H1 (cell line): ENCODE data around the gene SLC1A4. TPM values are rescaled to one million over a fixed set of nuclear protein-coding genes. Genes with fewer than 3 reads are reported as not detected.

Experiments used
- CTCF ChIA-PET: fragments of 300-600 bp; sonication (Branson Sonifier 250); formaldehyde crosslinking; loops from one replicate; lab custom pipeline; 2021; ENCODE audit not compliant: partially characterized antibody; lab: Charles Lee
- POLR2A ChIA-PET: fragments of 300-600 bp; sonication (Branson Sonifier 250); formaldehyde crosslinking; loops from one replicate; lab custom pipeline; 2021; ENCODE audit warnings: inconsistent platforms; ENCODE audit not compliant: partially characterized antibody; lab: Charles Lee
- DNase-seq, 2 experiments: peaks; one replicate each; pipeline versions ENCODE4 v3.0.0 to v3.0.0-alpha.2; 2010 to 2022; ENCODE audit warnings: low spot score in 2 of 2, low read depth in 1 of 2, mixed read lengths in 1 of 2
- FAIRE-seq: peaks from 2 replicates; lab custom pipeline; 2011; peaks lifted over from hg19 to GRCh38; lab: Jason Lieb, UNC
- H2AFZ ChIP-seq: 2 replicates; pipeline ENCODE4 v1.8.1; 2012; ENCODE audit warnings: low read length, inconsistent platforms
- H2AK5ac ChIP-seq: 2 replicates; pipeline ENCODE4 v1.6.1; 2013; ENCODE audit warnings: low read depth, low read length
- H2BK120ac ChIP-seq: replicated peaks from 2 replicates; pipeline ENCODE3; 2013; ENCODE audit warnings: low read depth, low read length, inconsistent platforms
- H2BK12ac ChIP-seq: 2 replicates; pipeline ENCODE4 v1.6.1; 2013; ENCODE audit warnings: low read depth, low read length
- H2BK15ac ChIP-seq: 2 replicates; pipeline ENCODE4 v1.6.1; 2013; ENCODE audit warnings: low read length
- H2BK20ac ChIP-seq: 2 replicates; pipeline ENCODE4 v1.6.1; 2013; ENCODE audit warnings: low read length
- H2BK5ac ChIP-seq: 2 replicates; pipeline ENCODE4 v1.6.1; 2013; ENCODE audit warnings: low read depth, low read length
- H3K14ac ChIP-seq: 2 replicates; pipeline ENCODE4 v1.6.1; 2013; ENCODE audit warnings: inconsistent platforms; ENCODE audit not compliant: insufficient read length
- H3K18ac ChIP-seq: 2 replicates; pipeline ENCODE4 v1.6.1; 2013; ENCODE audit warnings: low read length; ENCODE audit errors: extremely low read depth
- H3K23ac ChIP-seq: 2 replicates; pipeline ENCODE4 v1.6.1; 2013; ENCODE audit warnings: inconsistent platforms; ENCODE audit not compliant: insufficient read length
- H3K23me2 ChIP-seq: 2 replicates; pipeline ENCODE4 v1.6.1; 2013; ENCODE audit warnings: low read depth, low read length
- H3K27ac ChIP-seq: 2 replicates; pipeline ENCODE4 v1.6.1; 2011; ENCODE audit warnings: low read depth, low read length, inconsistent platforms
- H3K27me3 ChIP-seq, 4 experiments: replicated peaks in 1 of 4; 1 replicate in 1 of 4; 2 replicates in 3 of 4; pipeline versions ENCODE4 v1.6.1 to v1.8.1; 2011 to 2013; ENCODE audit warnings: low read length in 3 of 4, mild to moderate bottlenecking in 3 of 4, inconsistent platforms in 2 of 4, mixed read lengths in 2 of 4, moderate library complexity in 1 of 4; ENCODE audit not compliant: control insufficient read depth in 3 of 4, insufficient read depth in 3 of 4; ENCODE audit errors: extremely low read depth in 1 of 4
- H3K36me3 ChIP-seq, 4 experiments: 2 replicates each; pipeline versions ENCODE4 v1.6.1 to v1.8.1; 2011 to 2013; ENCODE audit warnings: mild to moderate bottlenecking in 4 of 4, low read length in 3 of 4, moderate library complexity in 2 of 4, control low read depth in 1 of 4, inconsistent platforms in 1 of 4; ENCODE audit not compliant: insufficient read depth in 4 of 4, control insufficient read depth in 2 of 4
- H3K4ac ChIP-seq: replicated peaks from 2 replicates; pipeline ENCODE3; 2013; ENCODE audit warnings: low read length, low read depth, mixed read lengths, inconsistent platforms; ENCODE audit not compliant: insufficient read length
- H3K4me1 ChIP-seq, 4 experiments: replicated peaks in 1 of 4; 1 replicate in 1 of 4; 2 replicates in 3 of 4; pipeline versions ENCODE4 v1.6.1 to v1.8.1; 2011 to 2013; ENCODE audit warnings: low read length in 3 of 4, inconsistent platforms in 2 of 4, mixed read lengths in 1 of 4; ENCODE audit not compliant: insufficient read depth in 4 of 4, control insufficient read depth in 3 of 4
- H3K4me2 ChIP-seq, 2 experiments: 2 replicates each; pipeline versions ENCODE4 v1.6.1 to v1.8.1; 2011 to 2013; ENCODE audit warnings: low read depth in 2 of 2, low read length in 2 of 2, control low read depth in 1 of 2, inconsistent platforms in 1 of 2, mild to moderate bottlenecking in 1 of 2; ENCODE audit not compliant: insufficient read depth in 1 of 2
- H3K4me3 ChIP-seq, 4 experiments: fragments of 200-600, 300-600 bp in 1 of 4; sonication (generic), shearing (Covaris generic), sonication (Bioruptor Twin) in 1 of 4; 2 replicates each; pipeline versions ENCODE4 v1.5.1 to v1.8.1; 2011 to 2016; ENCODE audit warnings: low read length in 4 of 4, low read depth in 3 of 4, control low read depth in 2 of 4, inconsistent platforms in 2 of 4, mild to moderate bottlenecking in 2 of 4, mixed read lengths in 1 of 4, moderate library complexity in 1 of 4; ENCODE audit not compliant: insufficient read depth in 2 of 4; ENCODE audit errors: extremely low read depth in 1 of 4
- H3K56ac ChIP-seq: replicated peaks from 2 replicates; pipeline ENCODE3; 2013; ENCODE audit warnings: low read depth, mild to moderate bottlenecking, mixed read lengths, low read length, inconsistent platforms; ENCODE audit not compliant: insufficient read length
- H3K79me1 ChIP-seq: 2 replicates; pipeline ENCODE4 v1.6.1; 2013; ENCODE audit warnings: low read depth, low read length, control low read depth
- H3K79me2 ChIP-seq, 2 experiments: 2 replicates each; pipeline versions ENCODE4 v1.6.1 to v1.8.1; 2012 to 2013; ENCODE audit warnings: low read length in 2 of 2, mild to moderate bottlenecking in 2 of 2, inconsistent platforms in 1 of 2; ENCODE audit not compliant: insufficient read depth in 2 of 2, control insufficient read depth in 1 of 2
- H3K9ac ChIP-seq, 4 experiments: replicated peaks in 1 of 4; 1 replicate in 1 of 4; 2 replicates in 3 of 4; pipeline versions ENCODE4 v1.6.1 to v1.8.1; 2011 to 2013; ENCODE audit warnings: low read depth in 3 of 4, low read length in 3 of 4, control low read depth in 2 of 4, mild to moderate bottlenecking in 2 of 4, moderate library complexity in 2 of 4, inconsistent platforms in 1 of 4; ENCODE audit errors: extremely low read depth in 1 of 4
- H3K9me3 ChIP-seq, 2 experiments: 2 replicates each; pipeline versions ENCODE4 v1.6.1 to v1.8.1; 2012 to 2013; ENCODE audit warnings: mild to moderate bottlenecking in 2 of 2, moderate library complexity in 2 of 2, control low read depth in 1 of 2, inconsistent platforms in 1 of 2, low read depth in 1 of 2, low read length in 1 of 2, mixed read lengths in 1 of 2; ENCODE audit not compliant: insufficient read depth in 2 of 2
- H4K20me1 ChIP-seq, 2 experiments: replicated peaks in 1 of 2; 2 replicates each; pipeline versions ENCODE3 to v1.8.1; 2011 to 2013; ENCODE audit warnings: inconsistent platforms in 2 of 2, low read length in 2 of 2, mild to moderate bottlenecking in 1 of 2; ENCODE audit not compliant: insufficient read depth in 2 of 2, control insufficient read depth in 1 of 2
- H4K5ac ChIP-seq: 2 replicates; pipeline ENCODE4 v1.6.1; 2013; ENCODE audit warnings: low read length, low read depth, mixed read lengths, inconsistent platforms; ENCODE audit not compliant: insufficient read length
- H4K8ac ChIP-seq: 2 replicates; pipeline ENCODE4 v1.8.0; 2013; ENCODE audit warnings: mild to moderate bottlenecking, moderate library complexity, low read length, inconsistent platforms; ENCODE audit not compliant: insufficient read depth; ENCODE audit errors: extremely low read depth
- H4K91ac ChIP-seq: replicated peaks from 2 replicates; pipeline ENCODE3; 2013; ENCODE audit warnings: low read length, mixed read lengths, inconsistent platforms; ENCODE audit not compliant: insufficient read length
- ASH2L ChIP-seq: fragments of 200-600, 300-600 bp; sonication (generic); IDR thresholded peaks from one replicate; pipeline ENCODE4 v1.7.1; 2017; ENCODE audit warnings: low read length
- CBX5 ChIP-seq: fragments of 300-800, 300-1000 bp; sonication (generic); IDR thresholded peaks from 2 replicates; pipeline ENCODE4 v1.7.1; 2016; ENCODE audit warnings: antibody characterized with exemption, low read length, low read depth
- CBX8 ChIP-seq: fragments of 300-800, 300-1000 bp; sonication (generic); IDR thresholded peaks from 2 replicates; pipeline ENCODE4 v1.7.1; 2016; ENCODE audit warnings: low read depth, low read length, borderline replicate concordance
- CEBPB ChIP-seq: IDR thresholded peaks from 2 replicates; pipeline ENCODE4 v1.6.1; 2012; ENCODE audit warnings: low read depth, low read length
- CREB1 ChIP-seq: IDR thresholded peaks from 2 replicates; pipeline ENCODE4 v1.6.1; 2012; ENCODE audit warnings: inconsistent platforms
- JUN ChIP-seq: IDR thresholded peaks from 2 replicates; pipeline ENCODE4 v1.6.1; 2011; ENCODE audit warnings: low read depth, mild to moderate bottlenecking, improper control_type of control experiment, low read length
- JUND ChIP-seq: IDR thresholded peaks from 2 replicates; pipeline ENCODE4 v1.6.1; 2011; ENCODE audit warnings: mild to moderate bottlenecking, improper control_type of control experiment, low read length
- MAFK ChIP-seq: IDR thresholded peaks from 2 replicates; pipeline ENCODE4 v1.6.1; 2012; ENCODE audit warnings: low read depth, mild to moderate bottlenecking, improper control_type of control experiment, low read length
- MAX ChIP-seq: IDR thresholded peaks from 2 replicates; pipeline ENCODE4 v1.6.1; 2012; ENCODE audit warnings: inconsistent platforms
- PHF8 ChIP-seq: fragments of 200-600 bp; sonication (generic); conservative IDR thresholded peaks from 2 replicates; pipeline ENCODE4 v1.7.1; 2012; ENCODE audit warnings: low read depth, mild to moderate bottlenecking, inconsistent platforms, low read length, moderate library complexity
- POLR2A ChIP-seq, 2 experiments: IDR thresholded peaks; 1 replicate in 1 of 2; 2 replicates in 1 of 2; pipeline ENCODE4 v1.6.1; 2011; ENCODE audit warnings: low read depth in 2 of 2, low read length in 2 of 2, mild to moderate bottlenecking in 2 of 2; ENCODE audit errors: control extremely low read depth in 1 of 2
- POU5F1 ChIP-seq: IDR thresholded peaks from 2 replicates; pipeline ENCODE4 v1.6.1; 2011; ENCODE audit warnings: low read depth, mild to moderate bottlenecking, low read length, moderate library complexity
- TCF12 ChIP-seq: IDR thresholded peaks from 2 replicates; pipeline ENCODE4 v1.6.1; 2011; ENCODE audit warnings: low read depth, mild to moderate bottlenecking, low read length
- WGBS, 2 experiments: shearing (Covaris generic) in 1 of 2; methylation state at CpG; one replicate each; pipeline versions ENCODE4 v1.1.6 to v1.1.7; 2013 to 2015; ENCODE audit warnings: low lambda C conversion rate in 2 of 2, mixed read lengths in 2 of 2, inconsistent platforms in 1 of 2, low coverage in 1 of 2, missing lambda C conversion rate in 1 of 2; ENCODE audit not compliant: insufficient replicate concordance in 2 of 2, insufficient coverage in 1 of 2, insufficient read length in 1 of 2; ENCODE audit errors: extremely low coverage in 1 of 2, missing lambda C conversion rate in 1 of 2; 5-methylcytosine and 5-hydroxymethylcytosine counted together
- polyA plus RNA-seq, 7 experiments: library from polyadenylated mRNA; depleted of rRNA in 3 of 7; stranded (reverse) in 5 of 7; unstranded in 2 of 7; fragments of >200 nt in 5 of 7; fragments of 200-250 nt in 2 of 7; gene quantifications; 1 replicate in 5 of 7; 2 replicates in 1 of 7; 4 replicates in 1 of 7; pipeline versions ENCODE4 v1.2.1 to v1.2.3, GENCODE V29; 2011 to 2013; ENCODE audit warnings: missing spikeins in 2 of 7, mixed read lengths in 2 of 7
- total RNA-seq: library from RNA; stranded (reverse); fragmentation: NEBNext Ultra II Directional; extraction: Animal tissue kit (Norgen Biotek cat#: 25700); gene quantifications from 2 replicates; pipeline ENCODE4 v1.2.1, GENCODE V29; 2021

The SLC1A4 gene
- total and polyA plus RNA-seq, 2 of the 8 experiments (the other 6 are each of a cell fraction or from before 2014, with no cell fraction given): 0.44 to 0.86 TPM

- no peak overlapping the region for H2BK15ac ChIP-seq
- no peak overlapping the region for H3K9ac ChIP-seq
- no peak overlapping the region for H2BK120ac ChIP-seq
- H2BK20ac ChIP-seq: no peak overlapping the region
- no peak overlapping the region for H3K56ac ChIP-seq
- H2AFZ ChIP-seq: no peak overlapping the region
- H4K91ac ChIP-seq: no peak overlapping the region
- no peak overlapping the region for H3K23ac ChIP-seq
- H3K4me2 ChIP-seq: peak overlapping the region in 1 of 2 experiments; percentile 10; a peak in 1 of 4 replicates
- peaks cover 10 to 12% of the 10 kb centered on the region in 2 experiments for H3K9me3 ChIP-seq
- ChIA-PET CTCF (interaction anchor here (0.7 to 1.3 kb wide), 5 partner anchors 14 to 365 kb away, joined by 3 to 4 read pairs (median 3); no protein-coding TSS in a partner anchor), POLR2A (interaction anchor here (9.5 kb wide), 1 partner anchor 8 kb away, joined by 84 read pairs; the partner anchor contains the start of gene CEP68)
- H3K27ac ChIP-seq: peak overlapping the region; percentile 11; the same call in 1 of the 2 replicates
- peak overlapping the region; percentile 7 for H2BK12ac ChIP-seq
- no peak overlapping the region for H3K4ac ChIP-seq
- no peak overlapping the region for H4K8ac ChIP-seq
- no peaks in the 10 kb centered on the region for H3K79me2 ChIP-seq
- H2BK5ac ChIP-seq: peak overlapping the region; percentile 87; the same call in 1 of the 2 replicates
- H4K20me1 ChIP-seq: no peaks in the 10 kb centered on the region
- no peak overlapping the region; the same call in 1 of the 2 replicates for H2AK5ac ChIP-seq
- H3K18ac ChIP-seq: peak overlapping the region; percentile 82; the same call in 1 of the 2 replicates
- H4K5ac ChIP-seq: no peak overlapping the region
- H3K4me3 ChIP-seq: no peak overlapping the region
- peaks cover 5 to 13% (median 8%) of the 10 kb centered on the region in 4 experiments; a peak in 6 of 7 replicates for H3K4me1 ChIP-seq
- no peak overlapping the region for H3K14ac ChIP-seq
- 85% methylated on average over 1 of the region's 1 CpG; no CpG with 5 or more reads in 1 of the 2 experiments for WGBS, 2 experiments
- no peaks in the 10 kb centered on the region for H3K23me2 ChIP-seq
- FAIRE-seq (peak; percentile 83), DNase-seq (no peak)
- H3K36me3 ChIP-seq: peaks cover 0 to 18% (median 3%) of the 10 kb centered on the region in 4 experiments; a peak in 6 of 8 replicates
- H3K27me3 ChIP-seq: no peaks in the 10 kb centered on the region
- H3K79me1 ChIP-seq: no peaks in the 10 kb centered on the region; the same call in 1 of the 2 replicates
- TF ChIP-seq MAX (peak; percentile 36; the same call in 1 of the 2 replicates), JUN (no peak), CBX8 (no peak), CREB1 (peak; percentile 91), POU5F1 (no peak), PHF8 (no peak), CBX5 (no peak), JUND (peak; percentile 36; the same call in 1 of the 2 replicates), POLR2A (IDR thresholded peaks at IDR 0.05; ENCODE audit: control extremely low read depth in 1 of 2, low read depth in 2 of 2, low read length in 2 of 2) (no peak), ASH2L (no peak), TCF12 (no peak), CEBPB (peak; percentile 80), MAFK (no peak)
Observed at GRCh38 chr2:65049010-65049639, 59.9 kb downstream of the SLC1A4 start.
